Measurements from ENCODE around the gene DPM3. TPM values are rescaled to one million over a fixed set of nuclear protein-coding genes. Genes with fewer than 3 reads are reported as not detected.

The DPM3 gene
- total and polyA plus RNA-seq, 3 donors from 2014 or later = 69.9 to 104 (median 77.7) TPM

GRCh38 chr1:155184351-155184811 lies 44.0 kb upstream of the DPM3 start:
- Histone ChIP-seq H3K27ac (no peak overlapping the region), H3K36me3 (ENCODE audit: low read depth, missing control alignments) (no peaks in the 10 kb centered on the region), H3K4me3 (no peak overlapping the region), H3K27me3 (no peaks in the 10 kb centered on the region), H3K4me1 (no peaks in the 10 kb centered on the region), H3K9me3 (no peaks in the 10 kb centered on the region)
- intact Hi-C loops (cut with DNase I; ENCODE audit: low total_unique reads) = no loop called here
- WGBS, 2 donors = 86 to 97% methylated on average over 4 of the region's 4 CpGs
- DNase-seq = no peak
- TF ChIP-seq POLR2A (IDR thresholded peaks at IDR 0.05) = no peak
- TF ChIP-seq CTCF (IDR thresholded peaks at IDR 0.05) = no peak

GRCh38 chr1:155183775-155184221 lies 43.5 kb upstream of the DPM3 start:
- H3K27me3 ChIP-seq = no peaks in the 10 kb centered on the region
- H3K36me3 ChIP-seq (ENCODE audit: low read depth, missing control alignments) = no peaks in the 10 kb centered on the region
- DNase-seq = no peak
- intact Hi-C loops (cut with DNase I; ENCODE audit: low total_unique reads) = no loop called here
- 90 to 96% methylated on average over 12 to 20 of the region's 20 CpGs for WGBS, 2 donors
- TF ChIP-seq CTCF (IDR thresholded peaks at IDR 0.05) = no peak
- H3K4me3 ChIP-seq = no peak overlapping the region
- H3K27ac ChIP-seq = no peak overlapping the region
- no peaks in the 10 kb centered on the region for H3K9me3 ChIP-seq
- H3K4me1 ChIP-seq = no peaks in the 10 kb centered on the region

DNA sequence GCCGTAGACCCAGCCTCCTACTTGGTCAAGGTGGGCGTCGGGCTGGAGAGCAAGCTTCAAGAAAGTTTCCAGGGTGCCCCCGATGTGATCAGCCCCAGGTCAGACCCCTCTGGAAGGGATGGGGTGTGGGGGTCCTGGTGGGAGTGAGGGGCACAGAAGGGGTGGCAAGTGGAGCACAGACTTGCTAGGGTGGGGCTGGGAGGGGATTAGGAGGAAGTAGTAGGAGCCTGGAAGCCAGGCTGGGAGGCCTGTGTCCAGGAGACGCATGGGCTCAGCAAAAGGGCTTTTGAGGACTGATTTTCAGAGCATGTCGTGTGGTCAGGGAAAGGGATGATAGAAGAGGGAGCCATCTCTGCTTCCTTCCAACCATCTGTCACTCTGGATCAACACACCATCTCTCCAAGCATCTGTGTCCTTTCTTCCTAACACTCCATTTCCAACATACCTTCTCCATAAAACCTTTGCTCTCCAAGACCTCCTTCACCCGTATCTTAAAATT lies 41.8 kb upstream of the DPM3 start:
- TF ChIP-seq POLR2A (IDR thresholded peaks at IDR 0.05) (no peak), CTCF (IDR thresholded peaks at IDR 0.05) (no peak)
- no peaks in the 10 kb centered on the region for H3K9me3 ChIP-seq
- no peak overlapping the region for H3K27ac ChIP-seq
- intact Hi-C loops (cut with DNase I; ENCODE audit: low total_unique reads) = no loop called here
- DNase-seq = no peak
- WGBS, 2 donors = 91 to 93% methylated on average over 7 of the region's 7 CpGs
- H3K27me3 ChIP-seq = no peaks in the 10 kb centered on the region
- H3K4me3 ChIP-seq = no peak overlapping the region
- no peaks in the 10 kb centered on the region for H3K36me3 ChIP-seq (ENCODE audit: low read depth, missing control alignments)
- H3K4me1 ChIP-seq = peaks cover under 1% of the 10 kb centered on the region

DNA sequence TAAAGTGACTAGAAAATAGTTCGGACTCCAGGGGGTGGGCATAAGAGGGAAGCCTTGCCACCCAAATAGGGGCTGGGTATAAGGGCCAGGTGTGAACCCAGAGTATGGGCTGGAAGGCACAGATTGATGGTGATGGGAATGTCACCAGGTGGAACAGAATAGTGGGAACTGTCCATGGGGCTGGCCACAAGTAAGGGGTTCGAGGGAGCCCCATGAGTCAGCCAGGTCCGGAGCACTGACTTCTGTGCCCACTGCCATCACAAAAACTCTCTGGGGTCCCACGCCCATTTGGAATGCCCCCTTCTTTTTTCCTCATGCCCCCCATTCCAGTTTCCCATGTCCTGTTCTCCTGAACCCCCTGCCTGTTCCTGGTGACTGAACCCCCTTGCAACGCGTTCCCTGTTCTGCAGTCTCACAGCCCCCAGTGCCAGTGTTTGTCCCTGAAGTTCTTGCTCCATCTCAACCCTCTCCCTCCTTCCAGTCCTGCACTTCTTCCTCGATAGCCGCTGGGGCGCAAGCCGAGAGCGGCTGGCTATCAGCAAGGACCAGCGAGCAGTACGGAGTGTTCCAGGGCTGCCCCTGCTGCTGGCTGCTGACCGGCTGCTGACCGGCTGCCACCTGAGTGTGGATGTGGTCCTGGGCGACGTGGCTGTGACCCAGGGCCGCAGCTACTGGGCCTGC lies 41.2 kb upstream of the DPM3 start:
- peaks cover 3% of the 10 kb centered on the region for H3K4me1 ChIP-seq
- no peaks in the 10 kb centered on the region for H3K9me3 ChIP-seq
- H3K27ac ChIP-seq = no peak overlapping the region
- H3K36me3 ChIP-seq (ENCODE audit: low read depth, missing control alignments) = no peaks in the 10 kb centered on the region
- TF ChIP-seq CTCF (IDR thresholded peaks at IDR 0.05) (no peak), POLR2A (IDR thresholded peaks at IDR 0.05) (no peak)
- 80 to 83% methylated on average over 16 to 18 of the region's 18 CpGs for WGBS, 2 donors
- no peaks in the 10 kb centered on the region for H3K27me3 ChIP-seq
- H3K4me3 ChIP-seq = no peak overlapping the region
- intact Hi-C loops (cut with DNase I; ENCODE audit: low total_unique reads) = no loop called here
- DNase-seq = no peak

All from testis (tissue), 3 donors.